RWPE1 (cell line): Measurements from ENCODE around the gene ELFN2.
A peak's percentile ranks its signal among the peaks of the same experiment; 100 is the strongest.
"Not testable (repeated sequence)": the region's sequence is repeated elsewhere in the genome, so short reads cannot be mapped to it uniquely, and the experiment has no call there.

Source experiments
- CTCF ChIA-PET: fragments of 350-600 bp; sonication (Branson Sonifier 250); formaldehyde crosslinking; extraction: SDS; loops from one replicate; lab custom pipeline; 2021; lab: Yijun Ruan, JAX
- POLR2A ChIA-PET: fragments of 400-600 bp; formaldehyde crosslinking; extraction: SDS; loops from one replicate; lab custom pipeline; 2020; ENCODE audit warnings: antibody characterized with exemption; ENCODE audit not compliant: low non-redundant PET; lab: Yijun Ruan, JAX
- DNase-seq: peaks from one replicate; pipeline ENCODE4 v3.0.0; 2012; ENCODE audit warnings: low spot score
- H3K27ac ChIP-seq: fragments of 450-650 bp; 2 replicates; pipeline ENCODE4 v1.5.1; 2017
- CTCF ChIP-seq: fragments of 450-650 bp; conservative IDR thresholded peaks from 2 replicates; pipeline ENCODE4 v1.5.1; 2017; ENCODE audit warnings: low read depth, mild to moderate bottlenecking

Gene ELFN2

GRCh38 chr22:37401401-37402183, 25.7 kb downstream of the ELFN2 start:
- ChIA-PET POLR2A (no interaction called here), CTCF (interaction anchor here (0.6 kb wide), 1 partner anchor 9 kb away, joined by 4 read pairs; no protein-coding TSS in a partner anchor)
- peak overlapping the region; percentile 9; the same call in 1 of the 2 replicates for H3K27ac ChIP-seq
- no peak for TF ChIP-seq CTCF
- no peak for DNase-seq

- no peak for TF ChIP-seq CTCF
- DNase-seq: no peak
- POLR2A ChIA-PET: no interaction called here
- no peak overlapping the region for H3K27ac ChIP-seq
- CTCF ChIA-PET: no interaction called here
Observed at GRCh38 chr22:37400719-37401118, 26.6 kb downstream of the ELFN2 start.

GRCh38 chr22:37399457-37399856, 27.8 kb downstream of the ELFN2 start:
- CTCF ChIA-PET, DNase-seq, POLR2A ChIA-PET: not testable (repeated sequence)

GRCh38 chr22:37397226-37397625, 30.1 kb downstream of the ELFN2 start:
- ChIA-PET CTCF (no interaction called here), POLR2A (no interaction called here)
- no peak for DNase-seq
- no peak for TF ChIP-seq CTCF
- H3K27ac ChIP-seq: no peak overlapping the region

More at GRCh38 chr22:37399457-37399856, 27.8 kb downstream of the ELFN2 start:
- H3K27ac ChIP-seq: not testable (repeated sequence)

- TF ChIP-seq CTCF: no peak
- CTCF ChIA-PET: interaction anchor here (0.6 kb wide), 1 partner anchor 179 kb away, joined by 5 read pairs; no protein-coding TSS in a partner anchor
Observed at GRCh38 chr22:37396488-37397084, 30.7 kb downstream of the ELFN2 start.

GRCh38 chr22:37394341-37394740, 32.9 kb downstream of the ELFN2 start:
- no peak for DNase-seq
- TF ChIP-seq CTCF: no peak
- ChIA-PET POLR2A (no interaction called here), CTCF (no interaction called here)
- H3K27ac ChIP-seq: no peak overlapping the region

More at GRCh38 chr22:37396488-37397084, 30.7 kb downstream of the ELFN2 start:
- H3K27ac ChIP-seq: no peak overlapping the region
- POLR2A ChIA-PET: no interaction called here
- DNase-seq: no peak

GRCh38 chr22:37393746-37394145, 33.5 kb downstream of the ELFN2 start:
- H3K27ac ChIP-seq: no peak overlapping the region
- DNase-seq: no peak
- CTCF ChIA-PET: no interaction called here
- TF ChIP-seq CTCF: no peak
- POLR2A ChIA-PET: no interaction called here
